Large intestine (tissue), 3 donors: ENCODE results near the gene FAM120A. TPM values are rescaled to one million over a fixed set of nuclear protein-coding genes. Genes with fewer than 3 reads are reported as not detected.
"Not testable (repeated sequence)": the region's sequence is repeated elsewhere in the genome, so short reads cannot be mapped to it uniquely, and the experiment has no call there.

Source experiments
- DNase-seq, 2 donors: peaks; one replicate each; pipeline versions ENCODE4 v3.0.0 to v3.0.0-alpha.2; 2013
- H3K27ac ChIP-seq: one replicate; pipeline ENCODE4 v1.5.1; 2013; ENCODE audit warnings: low read length
- H3K27me3 ChIP-seq: 2 replicates; pipeline ENCODE4 v1.6.1; 2013; ENCODE audit warnings: low read length; ENCODE audit not compliant: control insufficient read depth, insufficient read depth
- H3K36me3 ChIP-seq: 2 replicates; pipeline ENCODE4 v1.6.1; 2013; ENCODE audit warnings: low read length; ENCODE audit not compliant: control insufficient read depth, insufficient read depth
- H3K4me1 ChIP-seq: one replicate; pipeline ENCODE4 v1.6.1; 2013; ENCODE audit warnings: low read length; ENCODE audit not compliant: control insufficient read depth, insufficient read depth
- H3K4me3 ChIP-seq: one replicate; pipeline ENCODE4 v1.5.1; 2013; ENCODE audit warnings: low read length
- H3K9me3 ChIP-seq: one replicate; pipeline ENCODE4 v1.6.1; 2013; ENCODE audit warnings: mild to moderate bottlenecking, low read depth, low read length, moderate library complexity; ENCODE audit not compliant: control insufficient read depth
- WGBS: methylation state at CpG from one replicate; pipeline ENCODE4 v1.1.5; 2013; ENCODE audit warnings: low lambda C conversion rate; ENCODE audit not compliant: insufficient coverage; 5-methylcytosine and 5-hydroxymethylcytosine counted together
- polyA plus RNA-seq: library from polyadenylated mRNA; unstranded; fragments of 120-200 nt; gene quantifications from one replicate; pipeline ENCODE4 v1.2.1, GENCODE V29; 2013

Gene FAM120A
- polyA plus RNA-seq, 1 donor = 80.8 TPM

GRCh38 chr9:93503381-93503780, 51.9 kb downstream of the FAM120A start:
- no peaks in the 10 kb centered on the region for H3K9me3 ChIP-seq
- DNase-seq = no peak
- whole genome bisulfite sequencing = 100% methylated on average over 1 of the region's 4 CpGs
- H3K36me3 ChIP-seq = peaks cover 46% of the 10 kb centered on the region
- no peaks in the 10 kb centered on the region for H3K4me1 ChIP-seq
- no peak overlapping the region for H3K4me3 ChIP-seq
- no peaks in the 10 kb centered on the region for H3K27me3 ChIP-seq
- H3K27ac ChIP-seq = no peak overlapping the region

GRCh38 chr9:93505541-93506132, 54.2 kb downstream of the FAM120A start:
- no peaks in the 10 kb centered on the region for H3K9me3 ChIP-seq
- H3K27me3 ChIP-seq = no peaks in the 10 kb centered on the region
- no peak for DNase-seq
- no peak overlapping the region for H3K27ac ChIP-seq
- WGBS = no CpG with 5 or more reads among the region's 4 CpGs
- no peaks in the 10 kb centered on the region for H3K4me1 ChIP-seq
- H3K36me3 ChIP-seq = peaks cover 31% of the 10 kb centered on the region
- no peak overlapping the region for H3K4me3 ChIP-seq

GRCh38 chr9:93507768-93508167, 56.3 kb downstream of the FAM120A start:
- DNase-seq = no peak
- no peaks in the 10 kb centered on the region for H3K27me3 ChIP-seq
- H3K36me3 ChIP-seq = peaks cover 22% of the 10 kb centered on the region
- no peaks in the 10 kb centered on the region for H3K4me1 ChIP-seq
- no peak overlapping the region for H3K27ac ChIP-seq
- no peaks in the 10 kb centered on the region for H3K9me3 ChIP-seq
- H3K4me3 ChIP-seq = no peak overlapping the region
- WGBS = no CpG with 5 or more reads among the region's 2 CpGs

DNA sequence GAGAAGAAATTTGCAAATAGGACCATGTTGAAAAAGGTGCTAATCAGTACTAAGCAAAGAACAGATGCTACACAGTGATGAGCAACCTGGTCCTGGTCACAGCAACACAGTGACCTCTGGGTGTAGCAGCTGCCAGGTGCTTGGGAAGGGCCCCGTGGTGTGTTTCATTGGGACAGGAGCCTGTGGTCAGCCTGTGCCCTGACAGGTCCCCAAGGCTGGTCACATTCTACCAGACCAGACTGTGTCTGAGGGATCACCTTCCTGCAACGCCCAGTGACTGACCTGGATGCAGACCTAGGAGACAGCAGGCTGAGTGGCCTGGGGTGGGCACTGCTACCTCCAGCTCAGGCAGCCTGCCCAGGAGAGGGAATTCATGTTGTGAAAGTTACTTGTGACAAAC, 56.7 kb downstream of the FAM120A start:
- Histone ChIP-seq H3K4me1 (no peaks in the 10 kb centered on the region), H3K36me3 (peaks cover 20% of the 10 kb centered on the region), H3K9me3 (no peaks in the 10 kb centered on the region), H3K27me3 (no peaks in the 10 kb centered on the region), H3K27ac (no peak overlapping the region), H3K4me3 (no peak overlapping the region)
- no CpG with 5 or more reads among the region's 2 CpGs for WGBS
- DNase-seq = no peak

GRCh38 chr9:93509084-93509483, 57.6 kb downstream of the FAM120A start:
- Histone ChIP-seq H3K36me3 (peaks cover 21% of the 10 kb centered on the region), H3K9me3 (no peaks in the 10 kb centered on the region), H3K27ac (no peak overlapping the region), H3K4me1 (no peaks in the 10 kb centered on the region), H3K27me3 (no peaks in the 10 kb centered on the region), H3K4me3 (no peak overlapping the region)
- WGBS = no CpG with 5 or more reads among the region's 2 CpGs
- no peak for DNase-seq

- WGBS = no CpG with 5 or more reads among the region's 7 CpGs
- H3K36me3 ChIP-seq = peaks cover 17% of the 10 kb centered on the region
- no peak overlapping the region for H3K27ac ChIP-seq
- DNase-seq = no peak
- H3K4me3 ChIP-seq = no peak overlapping the region
- no peaks in the 10 kb centered on the region for H3K4me1 ChIP-seq
- no peaks in the 10 kb centered on the region for H3K9me3 ChIP-seq
- no peaks in the 10 kb centered on the region for H3K27me3 ChIP-seq
These were observed 58.6 kb downstream of the FAM120A start for GRCh38 chr9:93510041-93510440.

- WGBS = no CpG with 5 or more reads among the region's 8 CpGs
- not testable (repeated sequence) for H3K27ac ChIP-seq
These were observed 59.7 kb downstream of the FAM120A start for GRCh38 chr9:93511228-93511627.

DNA sequence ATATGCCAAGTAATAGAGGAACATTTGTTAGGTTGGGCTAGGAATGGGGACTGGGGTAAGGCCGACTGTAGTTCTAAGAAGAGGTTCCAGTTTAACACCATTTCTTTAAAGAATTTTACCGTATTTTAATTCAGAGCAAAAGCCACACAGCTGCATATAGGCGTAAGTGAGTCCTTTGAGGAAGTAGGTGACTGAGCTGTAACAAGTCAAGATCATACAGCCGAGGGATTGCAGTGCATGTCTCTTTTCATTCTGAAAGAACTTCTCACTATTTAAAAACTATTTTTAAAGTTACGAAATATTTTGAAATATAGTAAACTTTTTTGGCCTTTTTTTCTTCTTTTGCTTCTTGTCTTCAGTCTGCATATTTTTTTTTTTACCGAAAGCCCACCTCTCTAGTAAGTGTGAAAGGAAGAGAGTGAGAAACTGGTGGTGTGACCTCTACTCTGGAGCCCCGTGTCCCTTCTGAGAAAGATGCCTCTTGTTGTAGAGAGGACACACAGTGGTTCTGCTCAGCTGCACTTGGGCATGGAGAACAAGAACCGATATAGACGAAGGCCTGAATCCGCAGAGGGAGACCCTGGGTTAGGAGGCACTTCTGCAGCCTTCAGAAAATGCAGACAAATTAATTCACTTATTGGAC, 60.8 kb downstream of the FAM120A start:
- H3K27ac ChIP-seq, H3K9me3 ChIP-seq, DNase-seq, H3K4me3 ChIP-seq, H3K27me3 ChIP-seq, H3K4me1 ChIP-seq: not testable (repeated sequence)
- peaks cover 25% of the 10 kb centered on the region for H3K36me3 ChIP-seq
- 94% methylated on average over 2 of the region's 10 CpGs for WGBS

More at GRCh38 chr9:93511228-93511627, 59.7 kb downstream of the FAM120A start:
- H3K9me3 ChIP-seq, H3K27me3 ChIP-seq, DNase-seq, H3K4me1 ChIP-seq, H3K4me3 ChIP-seq: not testable (repeated sequence)
- H3K36me3 ChIP-seq = peaks cover 19% of the 10 kb centered on the region

DNA sequence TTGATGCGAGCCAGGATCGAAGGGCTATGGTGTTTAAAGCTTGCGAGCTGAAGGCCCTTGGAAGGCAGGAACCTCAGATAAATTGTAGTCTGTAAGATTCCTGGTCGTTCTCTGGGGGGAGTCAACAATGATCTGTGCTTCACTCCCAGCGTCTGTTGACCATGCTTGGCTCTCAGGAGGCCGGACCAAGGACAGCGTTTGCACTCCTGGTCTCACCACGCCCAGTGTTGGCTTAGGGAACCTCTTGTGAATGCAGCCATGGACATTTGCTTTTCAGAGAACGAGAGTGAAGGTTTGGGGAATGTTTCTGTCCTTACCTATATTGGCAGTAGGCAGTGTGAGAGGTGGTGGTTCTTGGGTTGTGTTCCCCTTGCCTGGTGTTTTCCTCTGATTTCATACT, 62.1 kb downstream of the FAM120A start:
- H3K36me3 ChIP-seq = peaks cover 26% of the 10 kb centered on the region
- no peaks in the 10 kb centered on the region for H3K9me3 ChIP-seq
- no peak overlapping the region for H3K4me3 ChIP-seq
- no peaks in the 10 kb centered on the region for H3K4me1 ChIP-seq
- H3K27ac ChIP-seq = no peak overlapping the region
- H3K27me3 ChIP-seq = no peaks in the 10 kb centered on the region
- DNase-seq = no peak
- WGBS = no CpG with 5 or more reads among the region's 9 CpGs

DNA sequence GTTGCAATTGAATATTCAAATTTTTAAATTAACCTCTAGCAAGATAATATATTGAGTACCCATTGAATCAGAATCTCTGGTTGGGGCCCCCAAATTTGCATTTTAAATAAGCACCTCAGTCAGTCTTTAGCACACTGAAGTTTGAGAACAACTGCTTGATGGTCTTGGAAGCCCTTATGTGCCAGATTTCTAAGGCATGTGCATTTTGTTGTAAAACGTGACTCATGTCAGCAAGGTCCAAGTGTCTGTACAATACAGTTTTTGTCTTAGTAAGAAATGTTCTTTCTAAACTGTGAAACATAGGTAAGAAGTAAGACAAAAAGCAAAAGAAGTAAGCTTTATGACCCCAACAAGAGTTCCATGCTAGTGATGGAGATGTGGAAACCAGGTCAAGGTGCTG, 65.8 kb downstream of the FAM120A start:
- no peak for DNase-seq
- H3K4me3 ChIP-seq = no peak overlapping the region
- WGBS = no CpG with 5 or more reads among the region's 1 CpG
- H3K27me3 ChIP-seq = no peaks in the 10 kb centered on the region
- H3K9me3 ChIP-seq = no peaks in the 10 kb centered on the region
- no peaks in the 10 kb centered on the region for H3K4me1 ChIP-seq
- H3K36me3 ChIP-seq = peaks cover 42% of the 10 kb centered on the region
- H3K27ac ChIP-seq = no peak overlapping the region

DNA sequence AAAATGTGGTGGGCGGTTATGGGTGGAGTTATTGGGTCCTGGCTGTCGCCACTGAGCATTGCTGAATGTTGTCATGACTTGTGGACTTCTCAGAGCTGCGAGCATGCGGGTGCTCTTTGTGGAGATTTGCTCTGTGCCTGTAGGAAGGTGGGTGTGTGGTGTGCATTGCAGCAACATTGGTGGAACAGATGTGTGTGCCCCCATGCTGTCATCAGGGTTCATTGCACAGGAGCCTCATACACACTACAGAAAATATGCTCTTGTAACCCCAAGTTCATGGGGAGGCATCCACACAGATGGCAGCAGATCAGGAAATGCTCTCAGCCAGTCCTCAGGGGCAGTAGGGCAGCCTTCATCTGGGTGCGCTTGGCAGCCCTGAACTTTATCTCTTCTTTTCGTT, 69.0 kb downstream of the FAM120A start:
- Histone ChIP-seq H3K36me3 (peaks cover 53% of the 10 kb centered on the region), H3K27ac (no peak overlapping the region), H3K9me3 (no peaks in the 10 kb centered on the region), H3K4me1 (no peaks in the 10 kb centered on the region), H3K4me3 (no peak overlapping the region), H3K27me3 (no peaks in the 10 kb centered on the region)
- no CpG with 5 or more reads among the region's 6 CpGs for WGBS
- no peak for DNase-seq
